A549 (cell line): ENCODE measurements around the gene ITGAX. TPM values are rescaled to one million over a fixed set of nuclear protein-coding genes. Genes with fewer than 3 reads are reported as not detected.
"Not testable (repeated sequence)": the region's sequence is repeated elsewhere in the genome, so short reads cannot be mapped to it uniquely, and the experiment has no call there.

ENCODE experiments used
- ATAC-seq, 2 experiments: fragments of 200-7000 bp in 1 of 2; fragments of >200 bp in 1 of 2; cut with Nextera tagmentation in 1 of 2; cut with Tn5 transposase in 1 of 2; 3 replicates each; pipeline versions ENCODE4 v1.8.0 to v1.9.1; 2018 to 2020; ENCODE audit warnings: mild to moderate bottlenecking in 1 of 2, moderate library complexity in 1 of 2
- CTCF ChIA-PET: fragments of 300-600 bp; sonication (Branson Sonifier 250); formaldehyde crosslinking; extraction: SDS; loops from one replicate; lab custom pipeline; 2021; ENCODE audit warnings: antibody characterized with exemption, inconsistent platforms; lab: Yijun Ruan, JAX
- POLR2A ChIA-PET: fragments of 350-600 bp; formaldehyde crosslinking; extraction: SDS; loops from one replicate; lab custom pipeline; 2021; ENCODE audit warnings: antibody characterized with exemption, inconsistent platforms; lab: Yijun Ruan, JAX
- DNase-seq, 2 experiments: peaks; one replicate each; pipeline versions ENCODE4 v3.0.0 to v3.0.0-alpha.2; 2011 to 2016; ENCODE audit warnings: low read depth in 1 of 2, low spot score in 1 of 2
- FAIRE-seq: peaks from 2 replicates; lab custom pipeline; 2011; peaks lifted over from hg19 to GRCh38; lab: Jason Lieb, UNC
- H3K27ac ChIP-seq, 2 experiments: fragments of >200 bp; sonication (Bioruptor Twin); formaldehyde crosslinking; 3 replicates each; pipeline ENCODE4 v1.5.1; 2016 to 2017
- H3K4me1 ChIP-seq: fragments of >200 bp; sonication (Bioruptor Twin); formaldehyde crosslinking; 3 replicates; pipeline ENCODE4 v1.6.1; 2016
- H3K4me2 ChIP-seq: fragments of >200 bp; sonication (Bioruptor Twin); formaldehyde crosslinking; 3 replicates; pipeline ENCODE4 v1.6.1; 2016
- H3K4me3 ChIP-seq: fragments of >200 bp; sonication (Bioruptor Twin); formaldehyde crosslinking; 3 replicates; pipeline ENCODE4 v1.5.1; 2016
- H3K9me3 ChIP-seq: fragments of >200 bp; sonication (Bioruptor Twin); formaldehyde crosslinking; 3 replicates; pipeline ENCODE4 v1.6.1; 2016
- CBX2 ChIP-seq: fragments of 200-600 bp; sonication (generic); IDR thresholded peaks from 2 replicates; pipeline ENCODE4 v1.6.1; 2016; ENCODE audit warnings: low read depth, mild to moderate bottlenecking, borderline replicate concordance
- CBX8 ChIP-seq: fragments of 200-600 bp; sonication (generic); IDR thresholded peaks from 2 replicates; pipeline ENCODE4 v1.6.1; 2016
- CEBPB ChIP-seq, 2 experiments: fragments of >200 bp in 1 of 2; sonication (Bioruptor Twin) in 1 of 2; formaldehyde crosslinking in 1 of 2; IDR thresholded peaks; 2 replicates each; pipeline ENCODE4 v1.6.1; 2012 to 2016
- CHD2 ChIP-seq: fragments of 150-350 bp; IDR thresholded peaks from 2 replicates; pipeline ENCODE4 v1.6.1; 2014; ENCODE audit warnings: low read length; ENCODE audit not compliant: partially characterized antibody
- FOSB ChIP-seq: fragments of 250-450 bp; sonication (Bioruptor Pico); IDR thresholded peaks from 2 replicates; pipeline ENCODE4 v1.5.0; 2020; ENCODE audit warnings: mild to moderate bottlenecking, moderate library complexity
- FOSL2 ChIP-seq, 2 experiments: fragments of 450-650 bp in 1 of 2; fragments of >200 bp in 1 of 2; sonication (Bioruptor Twin) in 1 of 2; formaldehyde crosslinking; IDR thresholded peaks; 2 replicates each; pipeline versions ENCODE4 v1.5.0 to v1.6.1; 2016 to 2020; ENCODE audit warnings: mild to moderate bottlenecking in 1 of 2, moderate library complexity in 1 of 2
- GATA3 ChIP-seq: IDR thresholded peaks from 2 replicates; pipeline ENCODE4 v1.6.1; 2012; ENCODE audit warnings: borderline replicate concordance
- HES2 ChIP-seq: fragments of >200 bp; sonication (Bioruptor Twin); formaldehyde crosslinking; IDR thresholded peaks from 2 replicates; pipeline ENCODE4 v1.6.1; 2016
- JUN ChIP-seq, 2 experiments: fragments of >200 bp; sonication (Bioruptor Twin); formaldehyde crosslinking; IDR thresholded peaks; 2 replicates in 1 of 2; 3 replicates in 1 of 2; pipeline ENCODE4 v1.6.1; 2016 to 2017
- KDM1A ChIP-seq: fragments of 200-600 bp; sonication (generic); IDR thresholded peaks from 2 replicates; pipeline ENCODE4 v1.6.1; 2016; ENCODE audit warnings: low read depth, mild to moderate bottlenecking
- KDM5A ChIP-seq: fragments of 200-600 bp; sonication (generic); IDR thresholded peaks from 2 replicates; pipeline ENCODE4 v1.6.1; 2016; ENCODE audit warnings: antibody characterized with exemption, mild to moderate bottlenecking
- MAX ChIP-seq: IDR thresholded peaks from 2 replicates; pipeline ENCODE4 v1.6.1; 2012
- NFE2L2 ChIP-seq: fragments of 150-350 bp; conservative IDR thresholded peaks from 2 replicates; pipeline ENCODE4 v1.6.1; 2014; ENCODE audit warnings: low read length
- PHF8 ChIP-seq: fragments of 200-600 bp; sonication (generic); IDR thresholded peaks from 2 replicates; pipeline ENCODE4 v1.6.1; 2016; ENCODE audit warnings: low read depth, mild to moderate bottlenecking, antibody characterized with exemption, moderate library complexity, borderline replicate concordance
- RFX5 ChIP-seq: fragments of 450-650 bp; IDR thresholded peaks from 2 replicates; pipeline ENCODE4 v1.7.1; 2014; ENCODE audit warnings: antibody characterized with exemption, mild to moderate bottlenecking, moderate library complexity
- RNF2 ChIP-seq: fragments of 200-600 bp; sonication (generic); IDR thresholded peaks from 2 replicates; pipeline ENCODE4 v1.6.1; 2016; ENCODE audit warnings: low read depth, mild to moderate bottlenecking, antibody characterized with exemption, moderate library complexity, borderline replicate concordance
- TFCP2L1 ChIP-seq: fragments of 250-450 bp; sonication (Bioruptor Pico); IDR thresholded peaks from 2 replicates; pipeline ENCODE4 v1.5.0; 2021; ENCODE audit warnings: mild to moderate bottlenecking
- TP53 ChIP-seq: fragments of 250-450 bp; sonication (Bioruptor Pico); IDR thresholded peaks from 2 replicates; pipeline ENCODE4 v1.5.0; 2021; ENCODE audit warnings: mild to moderate bottlenecking, moderate library complexity
- ZSCAN20 ChIP-seq: fragments of 250-450 bp; sonication (Bioruptor Pico); IDR thresholded peaks from 2 replicates; pipeline ENCODE4 v1.8.0; 2022; ENCODE audit warnings: mild to moderate bottlenecking, moderate library complexity
- WGBS: methylation state at CpG from one replicate; pipeline ENCODE4 v1.1.6; 2017; ENCODE audit errors: missing lambda C conversion rate; 5-methylcytosine and 5-hydroxymethylcytosine counted together
- polyA plus RNA-seq, 4 experiments: library from polyadenylated mRNA; depleted of rRNA in 3 of 4; stranded (reverse); fragments of >200 nt; fragmentation: RNase III in 1 of 4; extraction: RNeasy Plus Mini Kit Qiagen cat#74134 plus additional on column Dnase treatment in 1 of 4; gene quantifications; 2 replicates in 3 of 4; 3 replicates in 1 of 4; pipeline ENCODE4 v1.2.3, GENCODE V29; 2011 to 2017
- TF ChIP-seq, protein P1 (sequence below): fragments of >200 bp; sonication (Bioruptor Twin); formaldehyde crosslinking; IDR thresholded peaks from 3 replicates; pipeline ENCODE4 v1.6.1; 2016
- TF ChIP-seq, protein P2 (sequence below): fragments of 250-450 bp; sonication (Bioruptor Pico); IDR thresholded peaks from 2 replicates; pipeline ENCODE4 v1.5.0; 2021; ENCODE audit warnings: mild to moderate bottlenecking, moderate library complexity, borderline replicate concordance

Gene ITGAX
- polyA plus RNA-seq, 2 of the 4 experiments (the other 2 are of a cell fraction), result 0.49 to 0.87 TPM

DNA sequence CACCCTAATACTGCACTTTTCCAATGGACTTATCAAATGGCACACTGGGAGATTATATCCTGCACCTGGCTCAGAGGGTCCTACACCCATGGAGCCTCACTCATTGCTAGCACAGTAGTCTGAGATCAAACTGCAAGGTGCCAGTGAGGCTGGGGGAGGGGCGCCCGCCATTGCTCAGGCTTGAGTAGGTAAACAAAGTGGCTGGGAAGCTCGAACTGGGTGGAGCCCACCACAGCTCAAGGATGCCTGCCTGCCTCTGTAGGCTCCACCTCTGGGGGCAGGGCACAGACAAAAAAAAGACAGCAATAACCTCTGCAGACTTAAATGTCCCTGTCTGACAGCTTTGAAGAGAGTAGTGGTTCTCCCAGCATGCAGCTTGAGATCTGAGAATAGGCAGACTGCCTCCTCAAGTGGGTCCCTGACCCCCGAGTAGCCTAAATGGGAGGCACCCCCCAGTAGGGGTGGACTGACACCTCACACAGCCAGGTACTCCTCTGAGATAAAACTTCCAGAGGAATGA lies 16.8 kb upstream of the ITGAX start:
- not testable (repeated sequence) for FAIRE-seq

DNA sequence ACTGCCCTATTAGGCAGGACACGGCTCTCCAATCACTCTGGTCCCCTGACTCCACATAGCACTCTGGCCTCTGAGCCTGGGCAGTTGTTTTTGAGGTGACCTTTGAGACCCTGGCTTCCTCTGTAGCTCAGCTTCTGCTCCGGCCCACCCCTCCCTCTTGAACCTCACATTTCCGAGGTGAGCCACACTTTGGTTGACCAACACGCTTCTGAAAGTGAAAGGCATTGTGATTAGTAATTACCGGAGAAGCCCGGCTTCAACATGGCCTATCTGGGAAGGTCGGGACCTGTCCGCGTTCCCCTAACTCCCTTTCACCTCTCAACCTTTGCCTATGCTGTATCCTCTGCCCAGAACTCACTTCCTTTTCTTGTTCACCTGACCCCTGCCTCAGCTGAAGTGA lies 10.3 kb upstream of the ITGAX start:
- ChIA-PET POLR2A (no interaction called here), CTCF (interaction anchor here (0.7 to 2.4 kb wide), 4 partner anchors 12 to 202 kb away, joined by 3 to 8 read pairs (median 4); no protein-coding TSS in a partner anchor)
- Histone ChIP-seq H3K4me1 (no peaks in the 10 kb centered on the region), H3K27ac (no peak overlapping the region), H3K9me3 (no peaks in the 10 kb centered on the region), H3K4me2 (no peak overlapping the region), H3K4me3 (no peak overlapping the region)
- DNase-seq (no peak), ATAC-seq (no peak), FAIRE-seq (no peak)
- TF ChIP-seq GATA3 (no peak), FOSB (no peak), CBX8 (no peak), JUN (IDR thresholded peaks at IDR 0.05) (no peak), RNF2 (no peak), CBX2 (no peak), RFX5 (no peak), KDM1A (no peak), PHF8 (no peak), CHD2 (no peak), ZSCAN20 (CRISPR knock-in tag) (no peak), TP53 (CRISPR knock-in tag) (no peak)
- TF ChIP-seq, protein P1, sequence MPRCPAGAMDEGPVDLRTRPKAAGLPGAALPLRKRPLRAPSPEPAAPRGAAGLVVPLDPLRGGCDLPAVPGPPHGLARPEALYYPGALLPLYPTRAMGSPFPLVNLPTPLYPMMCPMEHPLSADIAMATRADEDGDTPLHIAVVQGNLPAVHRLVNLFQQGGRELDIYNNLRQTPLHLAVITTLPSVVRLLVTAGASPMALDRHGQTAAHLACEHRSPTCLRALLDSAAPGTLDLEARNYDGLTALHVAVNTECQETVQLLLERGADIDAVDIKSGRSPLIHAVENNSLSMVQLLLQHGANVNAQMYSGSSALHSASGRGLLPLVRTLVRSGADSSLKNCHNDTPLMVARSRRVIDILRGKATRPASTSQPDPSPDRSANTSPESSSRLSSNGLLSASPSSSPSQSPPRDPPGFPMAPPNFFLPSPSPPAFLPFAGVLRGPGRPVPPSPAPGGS, result no peak
- WGBS, result 50% methylated on average over 9 of the region's 9 CpGs

More for the DNA sequence above, 16.8 kb upstream of the ITGAX start:
- H3K9me3 ChIP-seq, DNase-seq, POLR2A ChIA-PET, H3K4me3 ChIP-seq, H3K27ac ChIP-seq, ATAC-seq, H3K4me1 ChIP-seq, H3K4me2 ChIP-seq: not testable (repeated sequence)
- CTCF ChIA-PET, result interaction anchor here (1.5 kb wide), 1 partner anchor 130 kb away, joined by 3 read pairs; no protein-coding TSS in a partner anchor
- WGBS, result 6% methylated on average over 3 of the region's 4 CpGs

GRCh38 chr16:31347445-31347844 lies 7.5 kb upstream of the ITGAX start:
- H3K4me1 ChIP-seq, result no peaks in the 10 kb centered on the region
- H3K27ac ChIP-seq, result no peak overlapping the region
- TF ChIP-seq FOSL2 (IDR thresholded peaks at IDR 0.05) (no peak), FOSL2 (CRISPR knock-in tag; IDR thresholded peaks at IDR 0.05) (peak; percentile 8; the same call in 1 of the 2 replicates), FOSB (no peak)
- H3K4me2 ChIP-seq, result no peak overlapping the region
- ATAC-seq (no peak), DNase-seq (no peak), FAIRE-seq (no peak)
- 63% methylated on average over 5 of the region's 5 CpGs for WGBS
- POLR2A ChIA-PET, result no interaction called here
- no peaks in the 10 kb centered on the region for H3K9me3 ChIP-seq
- no peak overlapping the region for H3K4me3 ChIP-seq
- CTCF ChIA-PET, result interaction anchor here (1.9 kb wide), 1 partner anchor 36 kb away, joined by 4 read pairs; no protein-coding TSS in a partner anchor

GRCh38 chr16:31348579-31348978 lies 6.4 kb upstream of the ITGAX start:
- Histone ChIP-seq H3K27ac (no peak overlapping the region), H3K4me1 (no peaks in the 10 kb centered on the region), H3K4me2 (no peak overlapping the region), H3K9me3 (no peaks in the 10 kb centered on the region), H3K4me3 (no peak overlapping the region)
- CTCF ChIA-PET, result interaction anchor here (1.9 kb wide), 1 partner anchor 34 kb away, joined by 4 read pairs; no protein-coding TSS in a partner anchor
- DNase-seq (no peak), ATAC-seq (peak in 1 of 2 experiments; percentile 40; a peak in 1 of 6 replicates), FAIRE-seq (no peak)
- TF ChIP-seq, protein P2, sequence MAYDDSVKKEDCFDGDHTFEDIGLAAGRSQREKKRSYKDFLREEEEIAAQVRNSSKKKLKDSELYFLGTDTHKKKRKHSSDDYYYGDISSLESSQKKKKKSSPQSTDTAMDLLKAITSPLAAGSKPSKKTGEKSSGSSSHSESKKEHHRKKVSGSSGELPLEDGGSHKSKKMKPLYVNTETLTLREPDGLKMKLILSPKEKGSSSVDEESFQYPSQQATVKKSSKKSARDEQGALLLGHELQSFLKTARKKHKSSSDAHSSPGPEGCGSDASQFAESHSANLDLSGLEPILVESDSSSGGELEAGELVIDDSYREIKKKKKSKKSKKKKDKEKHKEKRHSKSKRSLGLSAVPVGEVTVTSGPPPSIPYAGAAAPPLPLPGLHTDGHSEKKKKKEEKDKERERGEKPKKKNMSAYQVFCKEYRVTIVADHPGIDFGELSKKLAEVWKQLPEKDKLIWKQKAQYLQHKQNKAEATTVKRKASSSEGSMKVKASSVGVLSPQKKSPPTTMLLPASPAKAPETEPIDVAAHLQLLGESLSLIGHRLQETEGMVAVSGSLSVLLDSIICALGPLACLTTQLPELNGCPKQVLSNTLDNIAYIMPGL (CRISPR knock-in tag), result no peak
- TF ChIP-seq MAX (no peak), CEBPB (IDR thresholded peaks at IDR 0.05) (no peak), JUN (IDR thresholded peaks at IDR 0.05) (no peak), KDM5A (no peak), TFCP2L1 (CRISPR knock-in tag) (no peak), NFE2L2 (no peak), HES2 (no peak)
- POLR2A ChIA-PET, result no interaction called here
- WGBS, result 4% methylated on average over 3 of the region's 3 CpGs
